Ishikawa (cell line): Measurements from ENCODE around the gene HNRNPA2B1.

ENCODE experiments used
- CEBPB ChIP-seq: IDR thresholded peaks from 2 replicates; pipeline ENCODE4 v1.6.1; 2012
- CREB1 ChIP-seq: IDR thresholded peaks from 2 replicates; pipeline ENCODE4 v1.6.1; 2012; ENCODE audit warnings: low read depth
- EGR1 ChIP-seq: IDR thresholded peaks from 2 replicates; pipeline ENCODE4 v1.6.1; 2012
- EP300 ChIP-seq: IDR thresholded peaks from 2 replicates; pipeline ENCODE4 v1.6.1; 2012; ENCODE audit warnings: borderline replicate concordance
- FOXM1 ChIP-seq: IDR thresholded peaks from 2 replicates; pipeline ENCODE4 v1.6.1; 2012; ENCODE audit warnings: low read depth, borderline replicate concordance
- MAX ChIP-seq: IDR thresholded peaks from 2 replicates; pipeline ENCODE4 v1.6.1; 2012
- NFIC ChIP-seq: IDR thresholded peaks from 2 replicates; pipeline ENCODE4 v1.6.1; 2012
- RAD21 ChIP-seq: IDR thresholded peaks from 2 replicates; pipeline ENCODE4 v1.6.1; 2012; ENCODE audit warnings: low read depth
- REST ChIP-seq: IDR thresholded peaks from 2 replicates; pipeline ENCODE4 v1.6.1; 2012; ENCODE audit warnings: low read depth, mild to moderate bottlenecking
- TAF1 ChIP-seq: IDR thresholded peaks from 2 replicates; pipeline ENCODE4 v1.6.1; 2012; ENCODE audit warnings: low read depth, mild to moderate bottlenecking
- TCF12 ChIP-seq: IDR thresholded peaks from 2 replicates; pipeline ENCODE4 v1.6.1; 2012; ENCODE audit warnings: low read depth
- TEAD4 ChIP-seq: IDR thresholded peaks from 2 replicates; pipeline ENCODE4 v1.6.1; 2012
- USF1 ChIP-seq: IDR thresholded peaks from 2 replicates; pipeline ENCODE4 v1.6.1; 2012
- YY1 ChIP-seq: IDR thresholded peaks from 2 replicates; pipeline ENCODE4 v1.6.1; 2012; ENCODE audit warnings: low read depth
- ZBTB7A ChIP-seq: IDR thresholded peaks from 2 replicates; pipeline ENCODE4 v1.6.1; 2012; ENCODE audit warnings: low read depth

HNRNPA2B1 gene

GRCh38 chr7:26157520-26158105 lies 42.9 kb downstream of the HNRNPA2B1 start:
- TF ChIP-seq EGR1 (no peak), TAF1 (no peak)

- no peak for TF ChIP-seq NFIC
- TF ChIP-seq TCF12 = no peak
- no peak for TF ChIP-seq FOXM1
- no peak for TF ChIP-seq EGR1
- no peak for TF ChIP-seq CREB1
- TF ChIP-seq TEAD4 = no peak
- no peak for TF ChIP-seq MAX
- no peak for TF ChIP-seq CEBPB
- TF ChIP-seq ZBTB7A = no peak
- no peak for TF ChIP-seq RAD21
- TF ChIP-seq USF1 = no peak
- TF ChIP-seq YY1 = no peak
Observed at GRCh38 chr7:26156451-26157420, 43.8 kb downstream of the HNRNPA2B1 start.

- TF ChIP-seq RAD21 (no peak), TAF1 (no peak), CREB1 (no peak), NFIC (no peak), CEBPB (no peak), YY1 (no peak), FOXM1 (no peak), REST (no peak), ZBTB7A (no peak), TCF12 (no peak), EP300 (no peak), TEAD4 (no peak), EGR1 (no peak), USF1 (no peak)
Observed at GRCh38 chr7:26155531-26156375, 44.8 kb downstream of the HNRNPA2B1 start.

- TF ChIP-seq USF1 (no peak), REST (no peak), ZBTB7A (no peak), FOXM1 (no peak)
Observed at GRCh38 chr7:26153823-26154783, 46.4 kb downstream of the HNRNPA2B1 start.
